A673 (cell line): ENCODE results near the gene TRIM52. TPM values are rescaled to one million over a fixed set of nuclear protein-coding genes. Genes with fewer than 3 reads are reported as not detected.

ENCODE experiments used
- BruUV-seq: library from RNA; stranded (reverse); fragments of 400-500 nt; replicated peaks from 2 replicates; lab custom pipeline; 2021; lab: Mats Ljungman, UMichigan
- CTCF ChIA-PET: fragments of 300-600 bp; sonication (Branson Sonifier 250); formaldehyde crosslinking; loops from one replicate; lab custom pipeline; 2022; ENCODE audit warnings: antibody characterized with exemption; lab: Charles Lee
- POLR2A ChIA-PET: fragments of 300-600 bp; sonication (Branson Sonifier 250); formaldehyde crosslinking; loops from one replicate; lab custom pipeline; 2022; ENCODE audit warnings: antibody characterized with exemption; ENCODE audit not compliant: low non-redundant PET; lab: Charles Lee
- DNase-seq: peaks from one replicate; pipeline ENCODE4 v3.0.0-alpha.2; 2015; ENCODE audit warnings: low spot score
- H3K27ac ChIP-seq: fragments of 200-600 bp; sonication (generic); 2 replicates; pipeline ENCODE4 v1.5.1; 2016; ENCODE audit warnings: mixed run types, low read depth, mild to moderate bottlenecking, mixed read lengths, antibody characterized with exemption, low read length; ENCODE audit not compliant: poor library complexity, severe bottlenecking
- H3K27me3 ChIP-seq: fragments of 200-600 bp; sonication (generic); replicated peaks from 2 replicates; pipeline ENCODE4 v1.6.1; 2017; ENCODE audit warnings: mixed run types, low read depth, mild to moderate bottlenecking, mixed read lengths, antibody characterized with exemption, low read length; ENCODE audit not compliant: insufficient read depth, poor library complexity
- H3K36me3 ChIP-seq: fragments of 200-600 bp; sonication (generic); 2 replicates; pipeline ENCODE4 v1.6.1; 2016; ENCODE audit warnings: mixed run types, mild to moderate bottlenecking, mixed read lengths, antibody characterized with exemption, low read length; ENCODE audit not compliant: insufficient read depth, poor library complexity, severe bottlenecking
- H3K4me1 ChIP-seq: fragments of 200-600 bp; sonication (generic); 2 replicates; pipeline ENCODE4 v1.6.1; 2017; ENCODE audit warnings: mixed run types, mild to moderate bottlenecking, mixed read lengths, antibody characterized with exemption, low read length; ENCODE audit not compliant: insufficient read depth, poor library complexity, severe bottlenecking
- H3K4me3 ChIP-seq: fragments of 200-600 bp; sonication (generic); 2 replicates; pipeline ENCODE4 v1.5.1; 2016; ENCODE audit warnings: low read depth, mixed run types, mild to moderate bottlenecking, mixed read lengths, low read length; ENCODE audit not compliant: poor library complexity, severe bottlenecking
- H3K9me3 ChIP-seq: fragments of 200-600 bp; sonication (generic); 2 replicates; pipeline ENCODE4 v1.6.1; 2016; ENCODE audit warnings: mixed run types, low read depth, mild to moderate bottlenecking, mixed read lengths, antibody characterized with exemption, low read length; ENCODE audit not compliant: poor library complexity, severe bottlenecking
- EZH2 ChIP-seq: fragments of 200-600 bp; sonication (generic); IDR thresholded peaks from 2 replicates; pipeline ENCODE4 v1.6.1; 2017; ENCODE audit warnings: borderline replicate concordance, low read depth, mild to moderate bottlenecking, mixed read lengths, antibody characterized with exemption, low read length; ENCODE audit not compliant: poor library complexity, severe bottlenecking
- intact Hi-C: fragments of 100-400 bp; cut with micrococcal nuclease; formaldehyde crosslinking; loops from one replicate; pipeline ENCODE4 v1.10.0; 2022; ENCODE audit not compliant: unreplicated experiment
- total RNA-seq: library from RNA; stranded (reverse); gene quantifications from 2 replicates; pipeline ENCODE4 v1.2.3, GENCODE V29; 2021
- TF ChIP-seq, protein P1 (sequence below): fragments of 300-800, 200-600 bp; sonication (generic); conservative IDR thresholded peaks from 2 replicates; pipeline ENCODE4 v1.5.1; 2017; ENCODE audit warnings: low read depth, mild to moderate bottlenecking, antibody characterized with exemption, low read length, moderate library complexity, mixed read lengths

The TRIM52 gene
- total RNA-seq, 1 experiment from 2014 or later, result 7.3 TPM

DNA sequence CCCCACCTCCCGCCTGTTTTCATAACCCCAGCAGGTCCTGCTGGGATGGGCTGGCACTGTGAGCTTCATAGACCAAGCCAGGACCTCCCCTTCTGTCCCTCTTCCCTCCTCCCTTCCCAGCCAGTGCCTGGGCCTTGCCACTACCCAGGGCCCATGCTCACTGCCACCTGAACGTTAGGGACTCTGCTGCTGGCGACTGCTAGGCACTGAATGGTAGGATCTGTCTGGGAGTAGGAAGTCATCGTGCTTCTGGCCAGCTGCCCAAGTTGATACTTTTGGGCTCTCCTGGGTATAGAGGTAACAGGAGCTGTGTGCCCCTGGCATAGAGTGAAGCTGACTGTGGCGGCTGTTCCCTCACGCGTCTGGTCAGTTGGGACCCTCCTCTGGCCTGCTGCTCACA, 29.5 kb downstream of the TRIM52 start:
- CTCF ChIA-PET, result no interaction called here
- BruUV-seq, result no TSS peak

DNA sequence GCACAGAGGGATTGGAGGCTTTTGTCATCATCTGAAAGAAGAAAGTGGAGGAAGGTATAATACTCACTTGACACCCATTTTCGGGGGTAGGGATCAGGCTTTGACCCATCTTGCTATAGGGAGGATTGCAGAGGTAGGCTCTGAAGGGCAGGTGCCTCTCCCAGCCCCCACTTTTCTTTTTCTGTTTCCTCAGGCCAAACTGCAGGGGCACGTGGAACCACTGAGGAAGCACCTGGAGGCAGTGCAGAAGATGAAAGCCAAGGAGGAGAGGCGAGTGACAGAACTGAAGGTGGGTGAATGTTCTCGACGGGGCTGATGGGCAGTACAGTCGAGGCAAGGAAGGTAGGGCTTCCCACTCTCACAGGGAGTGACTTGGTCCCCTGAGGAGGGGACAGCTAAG, 30.4 kb downstream of the TRIM52 start:
- no peak for DNase-seq
- no peak overlapping the region for H3K4me3 ChIP-seq
- peaks cover 21% of the 10 kb centered on the region for H3K36me3 ChIP-seq
- intact Hi-C loops, result no loop called here
- no peak overlapping the region for H3K27ac ChIP-seq
- no peaks in the 10 kb centered on the region for H3K9me3 ChIP-seq
- peaks cover 4% of the 10 kb centered on the region for H3K4me1 ChIP-seq
- BruUV-seq, result no TSS peak
- no peaks in the 10 kb centered on the region for H3K27me3 ChIP-seq
- TF ChIP-seq, protein P1, sequence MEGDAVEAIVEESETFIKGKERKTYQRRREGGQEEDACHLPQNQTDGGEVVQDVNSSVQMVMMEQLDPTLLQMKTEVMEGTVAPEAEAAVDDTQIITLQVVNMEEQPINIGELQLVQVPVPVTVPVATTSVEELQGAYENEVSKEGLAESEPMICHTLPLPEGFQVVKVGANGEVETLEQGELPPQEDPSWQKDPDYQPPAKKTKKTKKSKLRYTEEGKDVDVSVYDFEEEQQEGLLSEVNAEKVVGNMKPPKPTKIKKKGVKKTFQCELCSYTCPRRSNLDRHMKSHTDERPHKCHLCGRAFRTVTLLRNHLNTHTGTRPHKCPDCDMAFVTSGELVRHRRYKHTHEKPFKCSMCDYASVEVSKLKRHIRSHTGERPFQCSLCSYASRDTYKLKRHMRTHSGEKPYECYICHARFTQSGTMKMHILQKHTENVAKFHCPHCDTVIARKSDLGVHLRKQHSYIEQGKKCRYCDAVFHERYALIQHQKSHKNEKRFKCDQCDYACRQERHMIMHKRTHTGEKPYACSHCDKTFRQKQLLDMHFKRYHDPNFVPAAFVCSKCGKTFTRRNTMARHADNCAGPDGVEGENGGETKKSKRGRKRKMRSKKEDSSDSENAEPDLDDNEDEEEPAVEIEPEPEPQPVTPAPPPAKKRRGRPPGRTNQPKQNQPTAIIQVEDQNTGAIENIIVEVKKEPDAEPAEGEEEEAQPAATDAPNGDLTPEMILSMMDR, result no peak
- no peak for TF ChIP-seq EZH2
- ChIA-PET POLR2A (no interaction called here), CTCF (no interaction called here)

More for the DNA sequence above, 29.5 kb downstream of the TRIM52 start:
- Histone ChIP-seq H3K27me3 (no peaks in the 10 kb centered on the region), H3K9me3 (no peaks in the 10 kb centered on the region), H3K4me3 (no peak overlapping the region), H3K27ac (no peak overlapping the region), H3K36me3 (peaks cover 29% of the 10 kb centered on the region), H3K4me1 (peaks cover 4% of the 10 kb centered on the region)
- intact Hi-C loops, result no loop called here
- TF ChIP-seq, protein P1, result no peak
- TF ChIP-seq EZH2, result no peak
- POLR2A ChIA-PET, result no interaction called here
- DNase-seq, result no peak

DNA sequence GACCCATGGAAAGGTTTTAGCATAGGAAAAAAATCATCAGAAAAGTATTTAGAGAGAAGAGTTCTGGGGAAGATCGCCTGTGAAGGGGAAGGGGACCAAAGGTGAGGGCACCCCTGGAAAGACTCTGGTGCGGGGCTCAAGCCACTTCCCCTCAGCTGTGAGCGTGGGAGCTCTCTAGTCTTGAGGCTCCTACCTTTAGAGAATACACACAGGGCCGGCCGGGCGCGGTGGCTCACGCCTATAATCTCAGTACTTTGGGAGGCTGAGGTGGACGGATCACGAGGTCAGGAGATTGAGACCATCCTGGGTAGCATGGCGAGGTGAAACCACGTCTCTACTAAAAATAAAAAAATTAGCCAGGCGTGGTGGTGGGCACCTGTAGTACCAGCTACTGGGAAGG, 30.9 kb downstream of the TRIM52 start:
- H3K27me3 ChIP-seq, result no peaks in the 10 kb centered on the region
- ChIA-PET CTCF (no interaction called here), POLR2A (no interaction called here)
- intact Hi-C loops, result no loop called here
- no peak for DNase-seq
- BruUV-seq, result no TSS peak
- H3K27ac ChIP-seq, result no peak overlapping the region
- H3K4me3 ChIP-seq, result no peak overlapping the region
- TF ChIP-seq EZH2, result no peak
- TF ChIP-seq, protein P1, result no peak
- H3K9me3 ChIP-seq, result no peaks in the 10 kb centered on the region
- peaks cover 15% of the 10 kb centered on the region for H3K36me3 ChIP-seq
- H3K4me1 ChIP-seq, result peaks cover 1% of the 10 kb centered on the region
